Dedifferentiated amniotic fluid mesenchymal stem cell (primary cell): ENCODE data around the gene NUP93.
A peak's percentile ranks its signal among the peaks of the same experiment; 100 is the strongest.

ENCODE experiments used
- DNase-seq: peaks from one replicate; pipeline ENCODE4 v3.0.0-alpha.2; 2016; ENCODE audit errors: extremely low spot score

Gene NUP93

DNA sequence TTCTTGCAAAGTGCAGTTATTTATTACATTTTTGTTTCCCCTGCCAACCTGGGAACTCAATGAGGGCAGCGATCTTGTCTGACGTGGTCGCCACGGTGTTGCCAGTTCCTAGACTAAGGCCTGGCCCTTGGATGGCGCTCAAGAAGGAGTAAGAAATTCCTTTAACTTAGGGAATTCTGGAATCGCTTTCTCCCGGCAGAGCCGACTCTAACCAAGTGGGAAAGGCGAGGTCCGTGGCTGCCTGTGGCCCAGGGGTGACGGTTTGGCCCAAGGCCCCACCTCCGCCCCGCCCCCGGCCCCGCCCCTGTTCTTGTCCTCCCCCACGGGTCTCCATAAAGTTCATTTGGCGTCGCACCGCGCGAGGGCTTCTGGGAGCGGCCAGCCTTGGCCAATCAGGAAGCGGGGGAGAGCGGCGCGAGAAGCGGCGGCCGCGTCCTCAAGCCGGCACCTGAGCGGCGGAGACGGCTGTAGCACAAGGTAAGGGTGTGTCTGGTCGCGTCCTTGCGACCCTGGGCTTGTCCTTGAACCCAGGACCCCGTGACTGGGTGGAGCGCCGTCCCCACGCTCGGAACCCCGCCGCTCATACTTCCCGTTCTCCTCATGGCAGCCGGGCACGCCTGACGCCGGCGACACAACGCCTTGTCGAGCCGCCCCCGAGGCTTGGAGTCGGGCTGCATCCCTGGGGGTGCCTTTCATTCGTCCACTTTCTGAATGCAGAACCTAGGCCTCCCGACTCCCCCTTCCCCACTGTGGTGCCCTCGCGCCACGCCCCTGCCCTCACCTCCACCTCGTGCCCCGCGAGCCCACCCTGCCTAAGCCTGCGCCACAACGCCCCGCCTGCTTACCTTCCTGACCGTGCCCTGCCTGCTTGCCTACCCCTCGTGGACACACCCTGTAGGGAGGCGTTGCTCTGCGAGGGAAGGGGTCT lies at the start of gene NUP93:
TSS of gene NUP93 (plus strand) at position 395 of the 928 bp plus-strand sequence. CDS start 18,119 bp downstream, outside the sequence.
- DNase-seq = peak; percentile 94

DNA sequence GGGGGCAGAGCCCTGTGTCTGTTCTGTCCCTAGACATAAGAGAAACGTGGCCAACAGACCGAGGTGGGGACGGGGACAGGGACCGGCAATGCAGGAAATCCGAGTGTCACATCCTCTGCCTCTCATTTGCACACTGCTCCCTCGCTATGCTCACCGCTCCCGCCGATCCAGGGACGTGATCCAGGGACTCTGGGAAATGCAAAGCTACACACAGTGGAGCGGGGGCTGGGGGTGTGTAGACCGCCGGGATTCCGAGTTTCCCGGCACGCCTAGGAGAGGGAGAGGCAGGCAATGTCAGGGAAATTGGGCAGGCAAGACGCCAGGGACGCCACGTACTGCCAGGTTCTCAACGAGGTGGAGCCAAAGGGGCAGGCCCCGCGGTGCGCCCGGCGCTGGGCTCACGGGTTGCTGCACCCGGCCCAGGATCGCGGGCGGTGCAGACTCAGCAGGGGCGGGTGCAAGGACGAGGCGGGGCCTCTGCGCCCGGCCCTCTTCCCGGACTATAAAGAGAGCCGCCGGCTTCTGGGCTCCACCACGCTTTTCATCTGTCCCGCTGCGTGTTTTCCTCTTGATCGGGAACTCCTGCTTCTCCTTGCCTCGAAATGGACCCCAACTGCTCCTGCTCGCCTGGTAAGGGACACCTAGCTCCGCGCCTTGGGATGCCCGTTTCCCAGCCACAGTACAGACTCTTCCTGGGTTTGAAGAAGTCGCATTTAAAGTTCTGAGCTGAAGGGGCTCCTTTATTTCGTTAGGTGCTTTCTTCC lies 47.8 kb upstream of the NUP93 start, which contains the start of gene MT1X:
TSS of gene MT1X (plus strand) at position 532 of the 764 bp plus-strand sequence. CDS start at position 603, 71 bp downstream.
- DNase-seq = peak; percentile 62

- no peak for DNase-seq
These were observed 47.1 kb upstream of the NUP93 start for GRCh38 chr16:56682703-56683397.

DNA sequence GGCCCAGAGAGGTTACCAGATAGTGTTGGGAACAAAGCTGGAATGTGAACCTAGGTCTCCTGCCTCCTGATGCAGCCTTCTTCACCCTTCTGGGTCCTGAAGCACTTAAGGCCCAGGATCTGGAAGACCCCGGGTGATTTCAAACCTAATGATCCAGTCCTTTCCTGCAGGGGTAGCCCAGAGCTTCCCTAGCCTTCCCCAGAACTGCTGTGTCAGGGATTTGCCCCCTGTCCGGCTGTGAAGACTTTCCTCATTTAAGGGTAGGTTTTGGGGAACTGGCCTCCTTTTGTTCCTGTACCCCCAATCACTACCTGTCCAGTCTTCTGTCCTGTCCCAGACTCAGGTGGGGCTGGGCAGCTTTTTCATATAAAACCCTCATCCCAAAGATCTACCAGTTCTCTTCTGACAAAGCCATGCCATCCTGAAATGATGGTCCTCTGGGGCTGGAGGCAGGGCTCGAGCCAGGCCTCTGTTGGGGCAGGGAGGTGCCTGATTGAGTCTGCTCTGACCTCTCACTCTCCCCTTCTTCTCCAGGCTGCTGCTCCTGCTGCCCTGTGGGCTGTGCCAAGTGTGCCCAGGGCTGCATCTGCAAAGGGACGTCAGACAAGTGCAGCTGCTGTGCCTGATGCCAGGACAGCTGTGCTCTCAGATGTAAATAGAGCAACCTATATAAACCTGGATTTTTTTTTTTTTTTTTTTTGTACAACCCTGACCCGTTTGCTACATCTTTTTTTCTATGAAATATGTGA lies 46.3 kb upstream of the NUP93 start:
- no peak for DNase-seq

- DNase-seq = no peak
These were observed 45.5 kb upstream of the NUP93 start for GRCh38 chr16:56684256-56684925.

DNA sequence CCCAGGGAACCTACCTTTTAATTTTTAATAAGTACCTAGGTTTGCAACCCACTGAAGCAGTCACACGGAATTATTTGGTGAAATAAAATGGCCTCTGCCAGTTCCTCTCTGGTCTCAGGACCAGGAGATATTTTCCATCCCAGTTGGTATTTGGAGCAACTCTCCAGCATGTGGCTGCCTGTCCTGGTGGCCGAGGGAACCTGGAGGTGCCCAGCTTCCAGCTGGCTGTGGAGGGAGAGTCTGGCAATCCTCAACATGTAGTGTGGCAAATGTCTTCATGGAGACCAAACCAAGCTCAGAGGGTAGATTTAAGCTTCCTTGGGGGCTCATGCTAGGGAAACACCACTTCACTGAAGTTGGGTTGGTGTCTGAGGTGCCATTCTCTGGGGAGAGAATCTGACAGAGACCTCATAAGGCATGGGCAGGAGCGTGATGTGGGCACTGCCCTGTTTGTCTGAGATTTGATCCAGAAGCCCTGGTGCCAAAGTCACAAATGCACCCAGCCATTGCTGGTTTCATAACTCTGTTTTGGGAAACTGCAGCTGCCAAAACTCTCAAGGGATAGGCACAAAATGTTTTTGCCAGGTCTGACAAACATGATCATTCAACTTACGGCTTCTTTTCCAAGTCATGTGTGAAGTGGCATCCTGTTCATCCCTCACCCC lies 44.9 kb upstream of the NUP93 start:
- DNase-seq = no peak

DNA sequence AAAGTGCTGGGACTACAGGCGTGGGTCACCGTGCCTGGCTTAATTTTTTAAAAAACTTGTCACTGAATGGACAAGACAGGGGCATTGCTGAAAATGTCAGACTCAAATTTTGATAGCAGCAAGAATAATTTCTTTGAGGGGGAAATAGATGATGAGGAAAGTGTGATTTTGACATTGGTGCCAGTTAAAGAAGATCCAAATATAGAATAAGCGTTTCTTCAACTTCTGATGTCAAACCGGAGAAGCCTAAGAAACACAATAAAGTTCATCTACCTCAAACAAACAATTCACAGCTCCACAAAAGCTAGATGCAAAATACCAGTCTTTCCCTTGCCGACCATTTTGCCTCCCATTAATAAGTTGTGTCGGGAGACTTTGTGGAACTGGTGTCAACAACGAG lies 43.2 kb upstream of the NUP93 start:
- no peak for DNase-seq

DNA sequence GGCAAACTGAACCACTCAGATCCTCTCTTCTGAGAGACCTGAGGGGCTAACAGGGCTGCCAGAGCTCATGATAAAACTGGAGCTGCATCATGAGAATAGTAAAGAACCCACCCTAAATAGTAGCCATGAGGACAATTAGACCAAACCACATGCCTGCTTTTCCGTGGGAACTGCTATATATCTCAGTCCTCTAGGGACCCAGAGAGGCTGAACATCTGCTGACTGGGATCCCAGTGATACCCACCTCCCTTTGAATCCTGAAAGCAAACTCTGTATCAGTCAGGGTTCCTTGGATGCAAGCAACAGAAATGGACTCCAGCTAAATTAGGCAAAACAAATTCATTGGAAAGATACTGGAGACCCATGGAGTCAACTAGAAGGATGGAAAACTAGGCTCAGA lies 41.2 kb upstream of the NUP93 start:
- no peak for DNase-seq

DNA sequence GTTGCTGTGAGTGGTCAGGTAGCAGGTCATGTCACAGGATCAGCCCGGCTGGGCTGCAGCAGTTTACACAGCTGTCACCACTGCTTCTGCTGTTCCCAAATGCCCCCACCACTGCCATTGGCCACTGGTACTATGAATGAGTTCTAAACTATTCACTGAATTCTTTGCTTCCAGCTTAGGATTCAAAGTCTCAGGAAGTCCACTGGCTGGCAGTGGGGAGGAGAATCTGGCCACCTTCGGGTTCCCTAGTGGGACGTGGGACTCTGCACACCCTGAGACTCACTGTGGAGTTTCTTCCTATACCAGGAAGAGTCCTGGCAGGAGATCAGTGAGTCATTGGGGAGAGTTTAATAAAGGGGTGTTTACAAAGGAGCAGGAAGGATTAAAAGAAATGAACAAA lies 40.8 kb upstream of the NUP93 start:
- DNase-seq = no peak

- no peak for DNase-seq
These were observed 39.4 kb upstream of the NUP93 start for GRCh38 chr16:56690420-56691122.

- DNase-seq = no peak
These were observed 38.0 kb upstream of the NUP93 start for GRCh38 chr16:56691885-56692284.

DNA sequence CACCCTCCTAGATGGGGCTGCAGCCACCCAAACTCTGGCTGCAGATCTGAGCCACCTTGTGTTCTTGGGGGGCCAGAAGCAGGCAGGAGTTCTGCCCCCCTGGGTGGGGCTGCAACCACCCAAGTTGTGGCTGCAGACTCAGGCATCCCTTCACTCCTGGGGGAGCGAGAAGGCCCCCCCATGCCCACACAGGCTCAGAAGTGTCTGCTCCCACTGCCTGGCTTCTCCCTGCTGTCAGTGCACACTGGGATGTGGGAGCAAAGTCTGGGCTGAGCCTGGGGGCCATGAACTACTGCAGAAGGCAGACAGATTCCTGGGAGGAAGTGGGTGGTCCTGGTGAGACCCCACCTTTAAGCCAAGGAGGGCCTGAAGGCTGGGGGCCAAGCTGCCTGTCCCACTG lies 34.7 kb upstream of the NUP93 start:
- no peak for DNase-seq

- DNase-seq = no peak
These were observed 32.3 kb upstream of the NUP93 start for GRCh38 chr16:56697456-56698155.

GRCh38 chr16:56700195-56700594 lies 29.7 kb upstream of the NUP93 start:
- no peak for DNase-seq

DNA sequence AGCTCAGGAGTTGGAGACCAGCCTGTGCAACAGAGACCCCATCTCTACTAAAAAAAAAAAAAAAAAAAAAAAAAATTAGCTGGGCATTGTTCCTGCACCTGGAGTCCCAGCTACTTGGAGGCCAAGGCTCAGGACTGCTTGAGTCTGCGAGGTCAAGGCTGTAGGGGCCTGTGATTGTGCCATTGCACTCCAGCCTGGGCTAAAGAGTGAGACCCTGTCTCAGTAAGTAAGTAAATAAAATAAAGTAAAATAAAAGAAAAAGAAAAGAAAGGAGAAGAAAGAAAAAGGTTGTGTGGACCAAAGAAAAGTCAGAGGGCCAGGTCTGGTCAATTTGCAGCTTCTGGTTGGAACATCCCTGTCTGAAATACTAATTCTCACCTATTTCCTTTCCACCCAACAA lies 29.3 kb upstream of the NUP93 start:
- DNase-seq = no peak

DNA sequence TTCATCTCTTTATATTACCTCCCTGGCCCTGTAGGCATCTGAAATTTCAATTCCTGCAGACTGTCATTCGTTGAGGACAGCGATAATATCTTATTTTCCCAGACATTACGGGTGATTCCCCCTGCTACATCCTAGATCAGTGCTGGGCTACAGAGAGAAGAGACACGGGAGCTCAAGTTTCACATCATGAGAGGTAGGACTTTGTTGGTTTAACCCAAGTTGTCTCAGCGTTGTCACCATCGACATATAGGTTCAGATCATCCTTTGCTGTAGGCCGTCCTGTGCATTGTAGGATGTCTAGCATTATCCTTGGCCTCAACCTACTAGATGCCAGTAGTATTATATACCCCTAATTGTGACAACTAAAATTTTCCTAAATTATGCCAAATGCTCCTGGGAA lies 28.4 kb upstream of the NUP93 start:
- DNase-seq = no peak

- no peak for DNase-seq
These were observed 27.1 kb upstream of the NUP93 start for GRCh38 chr16:56702836-56703235.

DNA sequence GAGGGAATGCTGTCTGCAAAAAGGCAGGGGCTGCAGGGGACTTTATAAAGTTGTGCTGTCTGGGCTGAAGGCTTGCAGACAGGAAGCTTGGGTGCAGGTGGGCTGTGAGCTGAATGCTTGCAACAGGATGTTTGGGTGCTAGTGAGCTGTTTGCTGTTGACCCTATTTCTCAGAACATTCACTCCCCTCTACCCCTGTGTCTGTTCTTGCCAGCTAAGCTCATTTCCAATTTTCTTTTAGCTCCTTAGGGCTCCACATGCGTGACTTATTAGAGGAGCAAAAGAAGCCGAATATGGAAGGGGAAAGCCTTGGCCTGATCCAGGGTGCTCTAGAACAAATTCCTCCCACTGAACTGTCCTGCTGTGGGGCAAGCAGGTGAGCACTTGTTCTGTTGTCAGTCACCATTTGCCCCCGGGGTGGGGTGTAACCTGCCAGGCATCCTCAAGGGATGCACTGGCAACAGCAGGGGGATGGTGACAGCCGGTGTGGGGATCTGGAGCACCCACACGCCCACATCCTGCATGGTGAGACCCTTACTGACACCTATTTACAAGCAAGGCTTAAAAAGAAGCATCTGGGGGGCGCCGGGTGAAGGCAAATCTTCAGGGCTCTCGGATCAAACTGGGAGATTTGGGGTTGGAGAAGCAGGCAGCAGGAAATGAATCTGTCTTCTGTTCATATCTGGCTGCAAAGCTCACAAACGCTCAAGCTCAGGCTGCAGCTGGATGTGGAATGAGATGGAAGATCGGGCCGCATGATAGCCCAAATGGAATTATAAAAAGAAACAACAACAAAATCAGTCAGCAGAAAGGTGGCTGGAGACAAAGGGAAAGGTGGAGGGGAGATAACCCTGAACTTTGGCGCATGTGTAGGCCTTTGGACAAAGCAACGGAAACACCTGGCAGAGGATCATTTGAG lies 21.1 kb upstream of the NUP93 start:
- DNase-seq = no peak
